ENCODE measurements around the gene ASRGL1. TPM values are rescaled to one million over a fixed set of nuclear protein-coding genes. Genes with fewer than 3 reads are reported as not detected.
A peak's percentile ranks its signal among the peaks of the same experiment; 100 is the strongest.

Gene ASRGL1
- total RNA-seq, 4 donors from 2014 or later, result 2.1 to 11.6 (median 6.7) TPM

DNA sequence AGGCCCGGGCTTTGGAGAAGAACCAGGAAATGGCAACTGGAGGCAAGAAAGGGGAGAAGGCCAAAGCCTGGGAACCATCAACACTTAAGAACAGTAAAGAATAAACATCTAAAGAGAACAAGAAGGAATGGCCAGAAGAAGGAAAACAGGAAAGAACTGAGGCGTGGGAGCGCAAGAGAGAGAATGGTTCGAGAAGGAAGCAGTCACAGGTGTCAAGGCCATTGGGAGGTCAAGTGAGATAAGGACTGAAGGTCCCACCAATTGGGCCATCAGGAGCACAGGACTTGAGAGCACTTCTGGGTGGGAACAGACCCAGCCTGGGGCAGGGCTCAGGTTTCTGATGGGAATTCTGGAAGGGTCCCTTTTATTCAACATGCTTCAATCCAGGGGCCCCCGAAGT is 80.9 kb downstream of the ASRGL1 start:
- H3K27me3 ChIP-seq, result no peaks in the 10 kb centered on the region

DNA sequence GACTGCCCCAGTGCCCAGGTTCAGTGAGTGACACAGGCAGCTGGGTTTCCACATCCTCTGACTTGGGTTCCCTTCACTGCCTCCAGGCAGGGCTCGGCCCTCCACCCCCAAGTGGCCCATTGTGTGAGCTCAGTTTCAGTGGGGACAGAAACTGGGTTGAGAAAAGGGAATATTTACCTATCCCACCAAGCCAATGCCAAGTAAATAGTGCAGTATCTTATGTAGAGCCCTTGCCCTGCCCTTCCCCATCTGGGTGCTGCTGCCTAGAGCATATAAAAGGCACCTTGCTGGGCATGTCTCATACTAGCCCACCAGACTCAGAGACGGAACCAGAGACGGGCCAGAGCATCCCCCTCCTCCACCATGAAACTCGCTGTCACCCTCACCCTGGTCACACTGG is 81.5 kb downstream of the ASRGL1 start, which contains the start of gene SCGB1A1:
Gene SCGB1A1, plus strand, starts transcription at position 301 of the 400 bp plus-strand sequence. Its CDS starts 63 bp downstream, at position 364.
- intact Hi-C loops (cut with DNase I), result no loop called here
- H3K27me3 ChIP-seq, result no peaks in the 10 kb centered on the region

More for the DNA sequence above, 80.9 kb downstream of the ASRGL1 start:
- no peaks in the 10 kb centered on the region for H3K36me3 ChIP-seq
- DNase-seq (ENCODE audit: extremely low spot score), result no peak
- no peak overlapping the region for H3K27ac ChIP-seq (replicated peaks in 1 of 4)
- intact Hi-C loops (cut with DNase I), result no loop called here
- H3K4me3 ChIP-seq, result no peak overlapping the region
- no peak for TF ChIP-seq POLR2AphosphoS5 (IDR thresholded peaks at IDR 0.05)
- TF ChIP-seq, protein P1, sequence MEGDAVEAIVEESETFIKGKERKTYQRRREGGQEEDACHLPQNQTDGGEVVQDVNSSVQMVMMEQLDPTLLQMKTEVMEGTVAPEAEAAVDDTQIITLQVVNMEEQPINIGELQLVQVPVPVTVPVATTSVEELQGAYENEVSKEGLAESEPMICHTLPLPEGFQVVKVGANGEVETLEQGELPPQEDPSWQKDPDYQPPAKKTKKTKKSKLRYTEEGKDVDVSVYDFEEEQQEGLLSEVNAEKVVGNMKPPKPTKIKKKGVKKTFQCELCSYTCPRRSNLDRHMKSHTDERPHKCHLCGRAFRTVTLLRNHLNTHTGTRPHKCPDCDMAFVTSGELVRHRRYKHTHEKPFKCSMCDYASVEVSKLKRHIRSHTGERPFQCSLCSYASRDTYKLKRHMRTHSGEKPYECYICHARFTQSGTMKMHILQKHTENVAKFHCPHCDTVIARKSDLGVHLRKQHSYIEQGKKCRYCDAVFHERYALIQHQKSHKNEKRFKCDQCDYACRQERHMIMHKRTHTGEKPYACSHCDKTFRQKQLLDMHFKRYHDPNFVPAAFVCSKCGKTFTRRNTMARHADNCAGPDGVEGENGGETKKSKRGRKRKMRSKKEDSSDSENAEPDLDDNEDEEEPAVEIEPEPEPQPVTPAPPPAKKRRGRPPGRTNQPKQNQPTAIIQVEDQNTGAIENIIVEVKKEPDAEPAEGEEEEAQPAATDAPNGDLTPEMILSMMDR (IDR thresholded peaks at IDR 0.05), result no peak
- TF ChIP-seq EP300 (IDR thresholded peaks at IDR 0.05), result no peak
- TF ChIP-seq POLR2A (IDR thresholded peaks at IDR 0.05; ENCODE audit: low read depth), result no peak
- 81% methylated on average over 4 of the region's 5 CpGs for WGBS
- H3K4me1 ChIP-seq, result peaks cover 13 to 37% (median 34%) of the 10 kb centered on the region in 4 donors
- H3K9me3 ChIP-seq, result no peaks in the 10 kb centered on the region

DNA sequence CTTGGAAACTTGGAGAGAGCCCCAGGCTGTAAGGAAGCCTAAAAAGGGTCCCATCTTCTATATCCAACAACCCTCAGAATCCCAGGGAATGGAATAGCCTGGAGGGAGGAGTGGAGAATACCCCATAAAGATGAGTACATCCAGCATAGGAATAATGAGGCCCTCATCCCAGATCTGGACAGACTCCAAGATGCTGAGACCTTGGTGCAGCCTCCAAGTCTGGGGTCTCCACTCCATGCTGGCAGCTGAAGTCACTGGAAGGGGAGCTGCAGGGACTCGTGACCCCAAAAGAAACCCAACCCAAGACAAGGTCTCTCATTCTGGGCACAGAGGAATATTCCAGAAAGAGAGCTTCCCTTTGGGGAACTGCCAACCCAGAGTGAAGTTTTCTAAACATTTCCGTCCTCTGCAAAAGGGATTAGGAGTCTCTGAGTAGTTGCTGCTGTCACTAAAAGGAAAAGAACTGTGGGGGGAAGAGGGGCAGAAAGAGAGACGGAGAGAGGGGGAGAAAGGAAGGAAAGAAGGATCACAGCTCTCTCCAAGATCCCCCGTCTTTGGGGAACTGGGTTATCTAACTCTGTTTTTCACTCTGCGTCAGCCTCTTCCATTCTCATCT is 82.2 kb downstream of the ASRGL1 start:
- TF ChIP-seq EP300 (IDR thresholded peaks at IDR 0.05) (no peak), POLR2AphosphoS5 (IDR thresholded peaks at IDR 0.05) (no peak), POLR2A (IDR thresholded peaks at IDR 0.05; ENCODE audit: low read depth) (no peak)
- TF ChIP-seq, protein P1 (IDR thresholded peaks at IDR 0.05), result no peak
- H3K4me3 ChIP-seq, result no peak overlapping the region
- no peaks in the 10 kb centered on the region for H3K9me3 ChIP-seq
- peaks cover 13 to 39% (median 34%) of the 10 kb centered on the region in 4 donors for H3K4me1 ChIP-seq
- WGBS, result 17% methylated on average over 4 of the region's 5 CpGs
- intact Hi-C loops (cut with DNase I), result no loop called here
- H3K36me3 ChIP-seq, result no peaks in the 10 kb centered on the region
- no peak for DNase-seq (ENCODE audit: extremely low spot score)
- H3K27ac ChIP-seq (replicated peaks in 1 of 4), result peak overlapping the region; percentile 52 to 68 (median 62)
- H3K27me3 ChIP-seq, result no peaks in the 10 kb centered on the region

More for the DNA sequence above, 81.5 kb downstream of the ASRGL1 start, which contains the start of gene SCGB1A1:
- Histone ChIP-seq H3K4me3 (no peak within 1 kb of the TSS), H3K27ac (replicated peaks in 1 of 4) (peak within 1 kb of the TSS; percentile 52 to 68 (median 62)), H3K36me3 (no peaks in the 10 kb centered on the region), H3K4me1 (peaks cover 13 to 37% (median 30%) of the 10 kb centered on the region in 4 donors), H3K9me3 (no peaks in the 10 kb centered on the region)
- TF ChIP-seq EP300 (IDR thresholded peaks at IDR 0.05), result no peak
- TF ChIP-seq, protein P1 (IDR thresholded peaks at IDR 0.05), result no peak
- no peak for TF ChIP-seq POLR2AphosphoS5 (IDR thresholded peaks at IDR 0.05)
- no peak for TF ChIP-seq POLR2A (IDR thresholded peaks at IDR 0.05; ENCODE audit: low read depth)
- 91% methylated on average over 4 of the region's 4 CpGs for WGBS
- no peak for DNase-seq (ENCODE audit: extremely low spot score)

DNA sequence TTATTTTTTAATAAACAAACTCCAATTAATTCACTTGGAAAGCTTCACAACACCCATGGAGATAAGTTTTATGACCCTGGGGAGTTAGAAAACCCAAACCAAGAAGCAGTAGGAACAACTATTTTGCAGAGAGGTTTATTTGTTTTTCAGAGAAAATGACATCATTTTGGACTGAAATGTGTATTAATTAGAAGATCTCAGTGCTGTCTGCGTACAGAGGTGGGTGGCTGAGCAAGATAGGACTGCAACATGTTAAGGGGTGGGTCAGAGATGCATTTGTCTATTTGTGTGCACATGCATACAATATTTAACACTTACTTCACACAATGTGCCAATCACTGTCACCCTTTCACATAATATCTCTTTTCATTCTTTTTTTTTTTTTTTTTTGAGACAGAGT is 82.7 kb downstream of the ASRGL1 start:
- intact Hi-C loops (cut with DNase I), result loop anchor here (5.0 kb wide), 1 partner anchor 142 kb away; no protein-coding TSS in a partner anchor
- Histone ChIP-seq H3K4me3 (no peak overlapping the region), H3K27ac (replicated peaks in 1 of 4) (peak overlapping the region; percentile 52 to 68 (median 62)), H3K4me1 (peaks cover 13 to 44% (median 39%) of the 10 kb centered on the region in 4 donors), H3K9me3 (no peaks in the 10 kb centered on the region), H3K27me3 (no peaks in the 10 kb centered on the region), H3K36me3 (no peaks in the 10 kb centered on the region)
- WGBS, result 29% methylated on average over 1 of the region's 1 CpG
- TF ChIP-seq POLR2A (IDR thresholded peaks at IDR 0.05; ENCODE audit: low read depth) (no peak), EP300 (IDR thresholded peaks at IDR 0.05) (no peak), POLR2AphosphoS5 (IDR thresholded peaks at IDR 0.05) (no peak)
- TF ChIP-seq, protein P1 (IDR thresholded peaks at IDR 0.05), result no peak
- DNase-seq (ENCODE audit: extremely low spot score), result no peak

All from esophagus muscularis mucosa (tissue), 4 donors.